HepG2 (cell line): ENCODE measurements around the gene SV2B.

ENCODE experiments used
- FOSL1 ChIP-seq: sonication (generic); formaldehyde crosslinking; IDR thresholded peaks from 2 replicates; pipeline ENCODE4 v1.9.0; 2021; ENCODE audit warnings: missing genetic modification reagents, borderline replicate concordance
- FOSL2 ChIP-seq: sonication (generic); formaldehyde crosslinking; IDR thresholded peaks from 2 replicates; pipeline ENCODE4 v1.4.0; 2020; ENCODE audit warnings: missing genetic modification reagents
- HNF1A ChIP-seq, 2 experiments: sonication (generic) in 1 of 2; formaldehyde crosslinking in 1 of 2; IDR thresholded peaks; 2 replicates each; pipeline versions ENCODE4 v1.4.0 to v1.6.1; 2016 to 2020; ENCODE audit warnings: borderline replicate concordance in 1 of 2, low read depth in 1 of 2, mild to moderate bottlenecking in 1 of 2, missing genetic modification reagents in 1 of 2
- MAZ ChIP-seq, 2 experiments: sonication (generic) in 1 of 2; formaldehyde crosslinking in 1 of 2; IDR thresholded peaks; 2 replicates each; pipeline versions ENCODE4 v1.5.0 to v1.6.1; 2012 to 2020; ENCODE audit warnings: low read depth in 2 of 2, mild to moderate bottlenecking in 2 of 2, borderline replicate concordance in 1 of 2, improper control_type of control experiment in 1 of 2, low read length in 1 of 2, missing genetic modification reagents in 1 of 2, moderate library complexity in 1 of 2
- MTF1 ChIP-seq: sonication (generic); formaldehyde crosslinking; IDR thresholded peaks from 2 replicates; pipeline ENCODE4 v1.5.0; 2020; ENCODE audit warnings: missing genetic modification reagents
- POLR2A ChIP-seq, 2 experiments: IDR thresholded peaks; 2 replicates each; pipeline ENCODE4 v1.6.1; 2011; ENCODE audit warnings: low read depth in 2 of 2, low read length in 2 of 2, mild to moderate bottlenecking in 1 of 2, moderate library complexity in 1 of 2; ENCODE audit not compliant: insufficient read depth in 1 of 2
- TAF1 ChIP-seq: sonication (generic); formaldehyde crosslinking; IDR thresholded peaks from 2 replicates; pipeline ENCODE4 v1.4.0; 2020; ENCODE audit warnings: missing genetic modification reagents

DNA sequence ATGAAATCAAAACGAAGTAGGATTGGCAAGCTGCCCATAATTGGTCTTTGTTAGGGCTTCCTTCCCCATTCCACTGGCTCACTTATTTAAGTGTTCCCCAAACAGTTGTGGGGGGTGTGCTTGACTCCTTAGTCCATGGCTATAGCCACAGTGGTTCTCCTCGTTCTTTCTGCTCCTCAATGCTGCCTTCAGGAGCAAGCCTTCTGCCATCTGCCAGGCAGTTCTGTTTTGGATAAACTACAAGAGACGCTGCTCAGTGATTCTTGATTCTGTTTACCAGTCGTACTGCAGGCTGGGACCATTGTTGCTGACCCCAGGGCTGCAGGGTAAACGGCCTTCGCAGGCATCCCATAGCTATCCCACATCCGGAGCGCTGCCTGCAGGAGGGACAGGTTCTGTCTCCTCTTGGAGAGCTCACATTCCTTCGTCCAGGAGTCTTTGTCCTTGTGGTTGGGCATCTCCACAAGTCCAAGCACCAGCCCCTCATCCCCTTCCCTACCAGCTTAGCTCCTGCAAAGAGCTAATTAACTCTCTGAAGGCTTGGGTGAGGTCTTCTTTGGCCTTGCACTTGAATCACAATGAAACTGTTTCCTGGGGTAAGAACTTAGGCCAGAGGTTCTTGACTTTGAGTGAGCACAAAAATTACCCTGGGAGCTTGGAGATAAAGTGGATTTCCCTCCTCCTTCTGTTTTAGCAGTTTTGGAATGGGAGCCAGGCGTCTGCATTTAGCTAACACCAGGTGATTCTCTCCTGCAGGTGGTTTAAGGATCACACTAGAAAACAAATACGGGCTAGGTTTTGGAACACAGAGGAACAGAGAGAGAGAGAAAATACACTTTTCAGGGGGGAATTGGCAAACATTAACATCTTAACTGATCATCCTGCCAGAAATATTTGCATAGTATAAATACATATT, 114.9 kb downstream of the SV2B start:
- TF ChIP-seq MAZ (IDR thresholded peaks at IDR 0.05; ENCODE audit: borderline replicate concordance, low read depth, low read length): no peak
- TF ChIP-seq MAZ (CRISPR knock-in tag; IDR thresholded peaks at IDR 0.05; ENCODE audit: low read depth): no peak
- no peak for TF ChIP-seq FOSL2 (CRISPR knock-in tag)
- TF ChIP-seq HNF1A (IDR thresholded peaks at IDR 0.05; ENCODE audit: low read depth): no peak
- no peak for TF ChIP-seq HNF1A (CRISPR knock-in tag; IDR thresholded peaks at IDR 0.05; ENCODE audit: borderline replicate concordance)
- TF ChIP-seq TAF1 (CRISPR knock-in tag): no peak
- TF ChIP-seq FOSL1 (CRISPR knock-in tag): no peak
- TF ChIP-seq MTF1 (CRISPR knock-in tag): no peak
- TF ChIP-seq POLR2A (IDR thresholded peaks at IDR 0.05; ENCODE audit: insufficient read depth in 1 of 2, low read depth in 2 of 2, low read length in 2 of 2): no peak
